Lung (tissue), 12 donors: ENCODE data around the gene PPP2R1B. TPM values are rescaled to one million over a fixed set of nuclear protein-coding genes. Genes with fewer than 3 reads are reported as not detected.
A peak's percentile ranks its signal among the peaks of the same experiment; 100 is the strongest.

Experiments used
- ATAC-seq: fragments of 200-7000 bp; cut with Tn5 transposase; one replicate; pipeline ENCODE4 v1.9.1; 2020; ENCODE audit warnings: moderate number of reproducible peaks; ENCODE audit not compliant: insufficient read depth, low FRiP score
- DNase-seq, 3 donors: peaks; one replicate each; pipeline ENCODE4 v3.0.0-alpha.2; 2013 to 2017
- H3K27ac ChIP-seq, 2 donors: one replicate each; pipeline ENCODE4 v1.5.1; 2013; ENCODE audit warnings: mild to moderate bottlenecking in 2 of 2, moderate library complexity in 2 of 2, control low read depth in 1 of 2, inconsistent platforms in 1 of 2, low read depth in 1 of 2, low read length in 1 of 2
- H3K27me3 ChIP-seq, 3 donors: one replicate each; pipeline ENCODE4 v1.5.1; 2013; ENCODE audit warnings: low read length in 2 of 3; ENCODE audit not compliant: control insufficient read depth in 3 of 3, insufficient read depth in 3 of 3
- H3K36me3 ChIP-seq, 4 donors: one replicate each; pipeline ENCODE4 v1.5.1; 2013; ENCODE audit warnings: low read length in 4 of 4, mild to moderate bottlenecking in 1 of 4, moderate library complexity in 1 of 4; ENCODE audit not compliant: control insufficient read depth in 4 of 4, insufficient read depth in 4 of 4
- H3K4me1 ChIP-seq, 5 donors: one replicate each; pipeline ENCODE4 v1.5.1; 2013; ENCODE audit warnings: low read length in 5 of 5, mild to moderate bottlenecking in 2 of 5, moderate library complexity in 1 of 5; ENCODE audit not compliant: control insufficient read depth in 5 of 5, insufficient read depth in 5 of 5
- H3K4me3 ChIP-seq: one replicate; pipeline ENCODE4 v1.5.1; 2013; ENCODE audit warnings: mild to moderate bottlenecking, control low read depth, moderate library complexity
- H3K9ac ChIP-seq, 2 donors: one replicate each; pipeline ENCODE4 v1.5.1; 2013; ENCODE audit warnings: low read length in 2 of 2, control low read depth in 1 of 2; ENCODE audit not compliant: insufficient read depth in 1 of 2
- H3K9me3 ChIP-seq, 4 donors: one replicate each; pipeline ENCODE4 v1.5.1; 2013; ENCODE audit warnings: low read length in 3 of 4, mild to moderate bottlenecking in 1 of 4, moderate library complexity in 1 of 4; ENCODE audit not compliant: control insufficient read depth in 4 of 4, insufficient read depth in 3 of 4
- WGBS, 2 donors: extraction: QIAGEN DNeasy Blood & Tissue Kit; methylation state at CpG; one replicate each; pipeline ENCODE4 v1.1.7; 2013; 5-methylcytosine and 5-hydroxymethylcytosine counted together
- polyA plus RNA-seq, 2 donors: library from polyadenylated mRNA; stranded (reverse); fragments of 200-250 nt; gene quantifications; one replicate each; pipeline ENCODE4 v1.2.1, GENCODE V29; 2013
- total RNA-seq, 2 donors: library from RNA; depleted of rRNA in 1 of 2; stranded (reverse); fragments of >200 nt in 1 of 2; gene quantifications; one replicate each; pipeline ENCODE4 v1.2.1, GENCODE V29; 2014 to 2021
- TF ChIP-seq, protein P1 (sequence below): IDR thresholded peaks from 2 replicates; pipeline ENCODE4 v1.5.1; 2012; ENCODE audit warnings: mild to moderate bottlenecking; ENCODE audit errors: control extremely low read depth, extremely low read depth
- donor health status: control.
- donor health status: control.
- donor health status: Bipolar disorder and iron deficiency.
- donor health status: healthy.
- donor health status: DM: yes; HTN: yes; CAD: no.

Gene PPP2R1B
- total and polyA plus RNA-seq, 4 donors, result 8.3 to 71.5 (median 20.4) TPM

DNA sequence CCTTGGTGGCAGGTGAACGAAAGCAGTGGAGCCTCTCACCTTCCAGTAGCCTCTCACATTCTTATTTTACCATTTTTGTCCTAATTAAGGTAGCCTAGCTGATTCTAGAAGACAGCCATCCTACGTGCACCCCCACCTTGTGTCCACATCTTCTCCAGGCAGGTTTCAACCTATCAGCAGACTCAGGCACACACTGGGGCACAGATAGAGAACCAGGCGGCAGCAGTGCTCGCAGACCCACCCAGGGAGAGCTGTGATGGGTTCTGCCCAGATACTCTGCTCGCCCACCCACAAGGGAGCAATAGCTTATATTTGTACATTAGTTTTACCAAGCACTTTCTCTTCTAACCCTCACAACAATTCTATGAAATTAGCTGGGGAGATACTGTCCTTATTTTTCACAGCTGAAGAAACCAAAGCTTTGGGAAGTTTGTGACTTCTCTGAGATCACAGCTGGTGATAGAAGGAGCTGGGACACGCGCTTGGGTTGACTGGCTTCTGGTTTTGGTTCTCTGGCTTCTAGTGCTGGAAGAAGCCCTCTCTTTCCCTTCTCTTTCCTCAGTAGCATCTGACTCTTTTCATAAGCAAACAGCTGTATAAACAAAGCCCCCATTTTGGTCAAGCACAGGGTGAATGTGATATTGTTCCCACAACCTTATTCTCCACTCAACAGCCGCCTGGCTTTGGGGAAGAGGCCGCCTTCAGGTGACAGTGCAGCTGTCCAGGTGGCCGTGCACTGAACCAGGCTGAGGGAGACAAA lies 36.9 kb downstream of the PPP2R1B start:
- ATAC-seq (no peak), DNase-seq (peak in 2 of 3 donors; percentile 77 to 79)
- Histone ChIP-seq H3K9ac (peak overlapping the region; percentile 30 to 58), H3K9me3 (no peaks in the 10 kb centered on the region), H3K4me1 (peaks cover 9 to 48% (median 31%) of the 10 kb centered on the region in 5 donors), H3K36me3 (peaks cover 7 to 27% (median 19%) of the 10 kb centered on the region in 4 donors), H3K27me3 (no peaks in the 10 kb centered on the region), H3K27ac (peak overlapping the region; percentile 17 to 69), H3K4me3 (no peak overlapping the region)
- WGBS, 2 donors, result 86 to 87% methylated on average over 10 of the region's 10 CpGs
- TF ChIP-seq, protein P1, sequence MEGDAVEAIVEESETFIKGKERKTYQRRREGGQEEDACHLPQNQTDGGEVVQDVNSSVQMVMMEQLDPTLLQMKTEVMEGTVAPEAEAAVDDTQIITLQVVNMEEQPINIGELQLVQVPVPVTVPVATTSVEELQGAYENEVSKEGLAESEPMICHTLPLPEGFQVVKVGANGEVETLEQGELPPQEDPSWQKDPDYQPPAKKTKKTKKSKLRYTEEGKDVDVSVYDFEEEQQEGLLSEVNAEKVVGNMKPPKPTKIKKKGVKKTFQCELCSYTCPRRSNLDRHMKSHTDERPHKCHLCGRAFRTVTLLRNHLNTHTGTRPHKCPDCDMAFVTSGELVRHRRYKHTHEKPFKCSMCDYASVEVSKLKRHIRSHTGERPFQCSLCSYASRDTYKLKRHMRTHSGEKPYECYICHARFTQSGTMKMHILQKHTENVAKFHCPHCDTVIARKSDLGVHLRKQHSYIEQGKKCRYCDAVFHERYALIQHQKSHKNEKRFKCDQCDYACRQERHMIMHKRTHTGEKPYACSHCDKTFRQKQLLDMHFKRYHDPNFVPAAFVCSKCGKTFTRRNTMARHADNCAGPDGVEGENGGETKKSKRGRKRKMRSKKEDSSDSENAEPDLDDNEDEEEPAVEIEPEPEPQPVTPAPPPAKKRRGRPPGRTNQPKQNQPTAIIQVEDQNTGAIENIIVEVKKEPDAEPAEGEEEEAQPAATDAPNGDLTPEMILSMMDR, result no peak

DNA sequence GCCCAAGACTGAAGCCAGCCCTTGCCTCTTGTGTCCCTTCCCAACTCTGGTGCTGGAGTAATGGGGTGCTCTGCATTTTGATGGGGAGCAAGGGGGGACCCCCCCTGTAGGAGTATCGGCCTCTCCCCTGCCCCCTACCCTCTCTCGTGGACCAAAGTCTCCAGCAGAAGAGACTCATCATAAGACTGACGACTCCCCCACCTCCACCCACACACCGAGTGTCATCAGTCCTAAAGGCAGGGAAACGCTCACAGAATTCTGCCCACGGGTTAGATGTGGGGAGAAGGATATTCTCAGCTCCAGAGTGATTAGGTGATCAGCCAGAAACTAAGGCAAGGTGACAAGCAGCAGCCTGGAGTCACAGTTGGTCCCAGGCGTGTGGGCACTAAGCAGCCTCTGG lies 38.8 kb downstream of the PPP2R1B start:
- H3K9me3 ChIP-seq, result no peaks in the 10 kb centered on the region
- no peak overlapping the region for H3K27ac ChIP-seq
- no peak overlapping the region for H3K9ac ChIP-seq
- peaks cover 18 to 44% (median 35%) of the 10 kb centered on the region in 4 donors for H3K36me3 ChIP-seq
- H3K4me3 ChIP-seq, result no peak overlapping the region
- no peak for ATAC-seq
- TF ChIP-seq, protein P1, result no peak
- H3K27me3 ChIP-seq, result no peaks in the 10 kb centered on the region
- 87 to 91% methylated on average over 7 of the region's 7 CpGs for WGBS, 2 donors
- DNase-seq, result no peak
- H3K4me1 ChIP-seq, result peaks cover 9 to 30% (median 20%) of the 10 kb centered on the region in 5 donors

DNA sequence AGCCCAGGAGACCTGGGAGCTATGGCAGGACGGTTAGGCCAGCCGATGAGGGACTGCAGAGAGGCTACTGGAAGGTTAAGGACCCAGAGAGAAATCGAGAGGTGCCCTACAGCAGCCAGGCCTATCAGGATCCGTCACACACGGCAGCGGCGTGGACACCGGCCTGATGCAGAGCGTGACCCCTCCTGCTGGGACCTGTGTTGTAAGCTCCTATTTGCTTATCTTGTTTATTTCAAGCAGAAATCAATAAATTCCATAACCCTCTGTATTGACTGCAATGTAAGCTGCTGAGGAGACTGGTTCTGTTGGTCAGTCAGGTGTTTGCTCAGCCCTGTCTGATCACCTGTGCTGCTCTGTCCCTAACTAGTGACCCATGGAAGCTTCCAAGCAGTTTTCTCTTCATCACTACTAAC lies 39.9 kb downstream of the PPP2R1B start:
- Histone ChIP-seq H3K9me3 (no peaks in the 10 kb centered on the region), H3K36me3 (peaks cover 26 to 50% (median 46%) of the 10 kb centered on the region in 4 donors), H3K27me3 (no peaks in the 10 kb centered on the region), H3K27ac (no peak overlapping the region), H3K4me1 (peaks cover 9 to 25% (median 15%) of the 10 kb centered on the region in 5 donors), H3K4me3 (no peak overlapping the region), H3K9ac (no peak overlapping the region)
- TF ChIP-seq, protein P1, result no peak
- 93 to 99% methylated on average over 9 of the region's 9 CpGs for WGBS, 2 donors
- DNase-seq (no peak), ATAC-seq (no peak)
